Coronary artery (tissue), 2 donors: ENCODE results near the gene GFI1.
"Not testable (repeated sequence)": the region's sequence is repeated elsewhere in the genome, so short reads cannot be mapped to it uniquely, and the experiment has no call there.

Experiments used
- DNase-seq: peaks from one replicate; pipeline ENCODE4 v3.0.0-alpha.2; 2017; ENCODE audit warnings: low spot score
- H3K27ac ChIP-seq, 2 donors: fragments of 200-600 bp; sonication (generic); one replicate each; pipeline ENCODE4 v1.5.1; 2016 to 2019
- H3K4me3 ChIP-seq: fragments of 200-600 bp; sonication (generic); 2 replicates; pipeline ENCODE4 v1.5.1; 2016; ENCODE audit warnings: mild to moderate bottlenecking, moderate library complexity
- TF ChIP-seq, protein P1 (sequence below): fragments of 200-600 bp; sonication (generic); IDR thresholded peaks from one replicate; pipeline ENCODE4 v1.5.1; 2019; ENCODE audit warnings: antibody characterized with exemption

GFI1 gene

DNA sequence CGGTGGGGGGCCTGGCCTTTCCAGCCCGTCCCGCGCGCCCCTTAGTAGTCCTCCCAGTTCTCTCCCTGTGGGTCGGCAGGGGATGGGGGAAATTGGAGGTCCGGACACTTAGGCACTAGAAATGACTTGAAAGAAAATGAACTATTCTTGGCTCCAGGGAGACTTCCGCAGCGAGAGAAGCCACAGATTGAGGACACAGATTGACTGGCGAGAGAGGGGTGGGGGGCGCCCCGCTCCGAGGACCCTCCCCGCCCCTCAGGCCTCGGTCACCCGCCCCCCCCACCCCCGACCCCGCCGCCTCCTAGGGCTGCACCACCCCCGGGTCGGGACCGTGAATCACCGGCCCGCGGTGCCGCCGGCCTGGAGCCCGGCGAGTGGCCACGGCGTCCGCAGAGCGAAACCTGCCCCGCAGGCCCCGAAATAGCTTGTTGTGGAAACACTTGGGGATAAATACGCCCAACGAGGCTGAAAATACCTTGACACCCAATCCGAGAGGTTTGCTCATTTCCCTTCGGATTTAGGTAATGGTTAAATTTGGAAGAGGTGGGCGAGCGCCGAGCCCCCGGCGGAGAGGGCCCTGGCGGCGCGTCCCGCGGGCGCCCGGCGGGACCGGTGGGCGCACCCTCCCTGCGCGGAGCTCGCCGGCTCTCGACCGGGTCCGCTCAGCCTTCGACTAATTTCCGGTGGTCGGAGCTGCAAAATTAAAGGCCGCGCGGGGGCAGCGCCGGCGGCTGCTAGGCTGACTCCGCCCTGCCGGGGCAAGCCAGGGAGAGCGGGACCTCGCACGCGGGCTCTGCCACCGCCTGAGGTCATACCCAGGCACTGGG, at the start of gene GFI1:
TSS of gene GFI1 (minus strand) at position 675 of the 827 bp plus-strand sequence. CDS start 3,438 bp downstream, outside the sequence.
- H3K4me3 ChIP-seq: peak within 1 kb of the TSS; percentile 72
- TF ChIP-seq, protein P1, sequence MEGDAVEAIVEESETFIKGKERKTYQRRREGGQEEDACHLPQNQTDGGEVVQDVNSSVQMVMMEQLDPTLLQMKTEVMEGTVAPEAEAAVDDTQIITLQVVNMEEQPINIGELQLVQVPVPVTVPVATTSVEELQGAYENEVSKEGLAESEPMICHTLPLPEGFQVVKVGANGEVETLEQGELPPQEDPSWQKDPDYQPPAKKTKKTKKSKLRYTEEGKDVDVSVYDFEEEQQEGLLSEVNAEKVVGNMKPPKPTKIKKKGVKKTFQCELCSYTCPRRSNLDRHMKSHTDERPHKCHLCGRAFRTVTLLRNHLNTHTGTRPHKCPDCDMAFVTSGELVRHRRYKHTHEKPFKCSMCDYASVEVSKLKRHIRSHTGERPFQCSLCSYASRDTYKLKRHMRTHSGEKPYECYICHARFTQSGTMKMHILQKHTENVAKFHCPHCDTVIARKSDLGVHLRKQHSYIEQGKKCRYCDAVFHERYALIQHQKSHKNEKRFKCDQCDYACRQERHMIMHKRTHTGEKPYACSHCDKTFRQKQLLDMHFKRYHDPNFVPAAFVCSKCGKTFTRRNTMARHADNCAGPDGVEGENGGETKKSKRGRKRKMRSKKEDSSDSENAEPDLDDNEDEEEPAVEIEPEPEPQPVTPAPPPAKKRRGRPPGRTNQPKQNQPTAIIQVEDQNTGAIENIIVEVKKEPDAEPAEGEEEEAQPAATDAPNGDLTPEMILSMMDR: no peak
- DNase-seq: no peak
- H3K27ac ChIP-seq: no peak within 1 kb of the TSS

- not testable (repeated sequence) for H3K27ac ChIP-seq, H3K4me3 ChIP-seq, DNase-seq
These were observed 45.6 kb upstream of the GFI1 start for GRCh38 chr1:92532371-92532770.

DNA sequence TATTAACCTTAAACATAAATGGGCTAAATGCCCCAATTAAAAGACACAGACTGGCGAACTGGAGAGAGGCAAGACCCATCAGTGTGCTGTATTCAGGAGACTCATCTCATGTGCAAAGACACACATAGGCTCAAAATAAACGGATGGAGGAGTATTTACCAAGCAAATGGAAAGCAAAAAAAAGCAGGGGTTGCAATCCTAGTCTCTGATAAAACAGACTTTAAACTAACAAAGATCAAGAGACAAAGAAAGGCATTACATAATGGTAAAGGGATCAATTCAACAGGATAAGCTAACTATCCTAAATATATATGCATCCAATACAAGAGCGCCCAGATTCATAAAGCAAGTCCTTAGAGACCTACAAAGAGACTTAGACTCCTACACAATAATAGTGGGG, 45.2 kb upstream of the GFI1 start:
- DNase-seq, H3K27ac ChIP-seq, H3K4me3 ChIP-seq: not testable (repeated sequence)

DNA sequence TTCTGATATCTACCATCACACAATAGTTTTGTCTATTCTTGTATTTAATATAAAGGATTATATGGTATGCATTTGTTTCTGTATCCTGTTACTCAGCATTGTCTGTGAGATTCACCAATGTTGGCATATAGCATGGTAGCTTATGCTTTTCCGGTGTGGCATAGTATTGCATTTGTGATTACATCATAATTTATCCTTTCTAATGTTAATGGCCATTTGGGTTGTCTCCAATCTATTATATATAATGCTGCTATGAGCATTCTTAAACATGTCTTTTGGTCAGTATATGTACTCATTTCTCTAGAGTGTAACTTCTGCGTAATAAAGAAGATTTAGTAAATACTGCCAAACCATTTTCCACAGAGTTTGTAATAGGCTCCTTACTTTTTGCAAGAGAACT, 40.9 kb upstream of the GFI1 start:
- no peak overlapping the region for H3K4me3 ChIP-seq
- TF ChIP-seq, protein P1: no peak
- H3K27ac ChIP-seq: no peak overlapping the region
- no peak for DNase-seq

GRCh38 chr1:92524944-92525590, 38.3 kb upstream of the GFI1 start:
- H3K27ac ChIP-seq, DNase-seq, H3K4me3 ChIP-seq: not testable (repeated sequence)

GRCh38 chr1:92519043-92519442, 32.3 kb upstream of the GFI1 start:
- TF ChIP-seq, protein P1: no peak
- Histone ChIP-seq H3K27ac (no peak overlapping the region), H3K4me3 (no peak overlapping the region)
- no peak for DNase-seq

- TF ChIP-seq, protein P1: no peak
- no peak for DNase-seq
- Histone ChIP-seq H3K27ac (no peak overlapping the region), H3K4me3 (no peak overlapping the region)
These were observed 29.8 kb upstream of the GFI1 start for GRCh38 chr1:92516574-92516973.

DNA sequence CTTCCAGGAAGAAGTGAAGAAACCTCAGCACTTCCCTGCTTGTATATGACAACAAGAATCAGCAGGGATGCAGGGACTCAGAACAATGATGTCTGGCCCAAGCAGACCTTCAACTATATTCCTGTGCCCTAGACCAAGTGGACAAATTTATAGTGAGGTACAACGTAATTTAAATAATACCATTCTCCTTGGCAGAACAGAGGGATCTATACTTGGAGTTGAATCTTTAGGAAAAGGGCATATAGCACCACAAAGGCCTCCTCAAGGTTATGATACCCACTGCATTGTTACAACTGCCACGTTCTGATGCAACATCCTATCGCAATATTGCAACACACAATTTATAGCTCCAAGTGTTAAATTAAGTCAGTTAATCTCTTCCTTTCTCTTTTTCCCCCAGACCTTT, 29.1 kb upstream of the GFI1 start:
- Histone ChIP-seq H3K4me3 (no peak overlapping the region), H3K27ac (no peak overlapping the region)
- TF ChIP-seq, protein P1: no peak
- DNase-seq: no peak
